HG03565 (cell line): ENCODE results near the gene TPRX2.
"Not testable (repeated sequence)": the region's sequence is repeated elsewhere in the genome, so short reads cannot be mapped to it uniquely, and the experiment has no call there.

ENCODE experiments used
- ATAC-seq: cut with Tn5 transposase; IDR thresholded peaks from one replicate; pipeline ENCODE4 v1.9.1; 2021; ENCODE audit warnings: mild to moderate bottlenecking, moderate library complexity; ENCODE audit not compliant: unreplicated experiment

TPRX2 gene, protein sequence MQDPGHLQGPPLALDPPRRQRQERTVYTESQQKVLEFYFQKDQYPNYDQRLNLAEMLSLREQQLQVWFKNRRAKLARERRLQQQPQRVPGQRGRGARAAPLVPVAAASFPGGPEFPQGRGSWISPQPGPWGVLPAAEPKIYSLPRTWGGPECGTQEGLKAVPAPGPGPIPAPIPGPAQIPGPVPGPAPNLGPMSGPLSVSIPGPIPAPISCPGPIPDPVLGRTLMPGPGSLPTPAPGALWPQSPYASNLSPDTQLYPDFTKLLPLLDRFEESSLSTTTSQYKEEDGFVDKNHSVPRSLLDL

DNA sequence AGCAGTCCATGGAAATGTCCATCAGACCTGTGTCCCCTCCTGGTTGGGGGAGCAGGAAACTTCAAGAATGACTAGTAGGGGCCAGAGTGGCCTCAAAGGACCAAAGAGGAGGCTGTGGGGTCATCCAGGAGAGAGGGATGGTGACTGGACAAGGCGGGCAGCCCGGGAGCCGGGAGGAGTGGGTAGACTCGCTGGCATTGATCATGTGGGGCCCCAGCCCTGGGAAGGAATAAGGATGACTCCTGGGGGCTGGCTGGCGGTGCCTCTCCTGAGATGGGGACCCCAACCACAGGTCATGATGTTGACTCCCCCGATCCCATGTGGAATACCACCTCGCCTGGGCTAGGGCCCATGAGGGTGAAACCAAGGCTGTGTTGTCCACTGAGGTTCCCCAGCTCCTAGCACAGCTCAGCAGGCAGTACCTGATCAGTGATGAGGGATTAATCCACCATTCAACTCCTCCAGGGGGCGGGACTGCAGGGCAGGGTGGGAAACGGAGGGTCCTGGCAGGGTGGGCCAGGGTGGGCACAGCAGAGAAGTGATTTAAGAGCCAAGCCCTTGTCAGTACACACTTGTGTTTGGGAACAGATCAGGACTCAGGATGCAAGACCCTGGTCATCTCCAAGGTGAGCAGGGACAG, at the start of gene TPRX2:
Gene TPRX2, plus strand, starts transcription at position 590 of the 640 bp plus-strand sequence. Its CDS starts 12 bp downstream, at position 602.
- ATAC-seq: not testable (repeated sequence)

GRCh38 chr19:47813304-47813994, 45.6 kb upstream of the TPRX2 start:
- no peak for ATAC-seq

GRCh38 chr19:47813995-47814328, 45.1 kb upstream of the TPRX2 start:
- no peak for ATAC-seq

- not testable (repeated sequence) for ATAC-seq
Measured at GRCh38 chr19:47816270-47816669, 42.8 kb upstream of the TPRX2 start.

GRCh38 chr19:47818221-47818620, 40.8 kb upstream of the TPRX2 start:
- not testable (repeated sequence) for ATAC-seq

GRCh38 chr19:47819858-47820257, 39.2 kb upstream of the TPRX2 start:
- no peak for ATAC-seq

DNA sequence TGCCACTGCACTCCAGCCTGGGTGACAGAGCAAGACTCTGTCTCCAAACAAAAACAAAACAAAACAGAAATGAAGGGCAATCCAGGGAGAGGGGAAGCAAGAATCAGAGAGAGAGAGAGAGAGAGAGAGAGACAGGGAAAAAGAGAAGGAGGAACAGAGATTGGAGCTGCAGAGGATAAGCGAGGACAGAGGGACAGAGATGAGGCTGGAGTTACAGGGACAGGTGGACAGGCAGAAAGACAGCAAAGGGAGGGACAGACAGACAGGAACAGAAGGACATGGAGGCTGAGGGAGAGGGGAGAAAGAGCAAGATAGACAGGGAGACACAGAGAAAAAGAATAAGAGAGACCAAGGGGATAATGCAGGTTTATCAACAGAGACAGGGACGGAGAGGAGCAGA, 38.6 kb upstream of the TPRX2 start:
- no peak for ATAC-seq

DNA sequence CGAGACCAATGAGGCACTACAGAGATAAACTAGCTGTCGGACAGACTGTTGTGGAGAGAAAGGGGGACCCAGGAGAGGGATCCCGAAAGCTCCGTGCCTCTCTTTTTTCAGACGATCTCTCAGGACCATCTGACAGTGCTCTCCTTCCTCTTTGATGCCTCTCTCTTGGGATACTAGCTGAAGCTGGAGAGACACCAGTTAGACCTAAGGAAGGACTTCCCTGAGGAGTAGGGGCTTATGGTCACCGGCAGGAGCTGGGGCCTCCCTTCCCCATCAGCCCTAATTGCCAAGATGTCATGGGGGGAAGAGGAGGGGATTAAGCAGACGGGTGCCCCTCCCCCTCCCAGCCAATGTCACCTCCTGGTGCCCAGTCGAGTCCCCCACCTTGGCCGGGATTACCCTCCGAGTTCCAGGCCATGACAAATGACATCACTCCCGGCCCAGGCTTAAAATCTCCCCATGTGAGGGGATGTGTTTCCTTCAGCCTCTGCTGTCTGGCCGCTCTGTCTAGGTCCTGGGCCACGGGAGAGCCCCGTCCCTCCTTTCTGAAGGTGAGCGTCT, 37.5 kb upstream of the TPRX2 start, which contains the start of gene CRX:
Gene CRX, plus strand, starts transcription at position 478 of the 561 bp plus-strand sequence. CDS start 12,507 bp downstream, outside the sequence.
- no peak for ATAC-seq

DNA sequence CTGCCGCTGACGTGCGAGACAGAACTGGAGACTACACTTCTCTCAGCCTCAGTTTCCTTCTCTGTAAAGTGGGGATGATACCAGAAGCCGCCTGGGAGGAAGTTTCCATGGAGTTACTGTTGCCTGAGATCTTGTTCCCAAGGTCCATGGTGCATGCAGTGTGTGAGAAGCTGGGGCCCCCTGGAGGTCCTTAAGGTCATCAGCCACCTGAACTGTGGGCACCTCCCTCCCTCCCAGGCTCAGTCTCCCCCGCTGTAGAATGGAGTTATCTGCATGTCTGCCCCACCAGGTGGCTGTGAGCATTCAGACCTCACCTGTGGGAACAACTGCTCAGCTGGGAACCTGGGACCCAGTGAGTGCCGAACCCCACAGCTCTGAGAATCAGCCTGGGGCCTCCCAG, 34.6 kb upstream of the TPRX2 start:
- no peak for ATAC-seq

- no peak for ATAC-seq
Measured at GRCh38 chr19:47826800-47827199, 32.2 kb upstream of the TPRX2 start.

GRCh38 chr19:47832723-47833122, 26.3 kb upstream of the TPRX2 start:
- no peak for ATAC-seq

- no peak for ATAC-seq
Measured at GRCh38 chr19:47836038-47836437, 23.0 kb upstream of the TPRX2 start.

- ATAC-seq: no peak
Measured at GRCh38 chr19:47839411-47839810, 19.6 kb upstream of the TPRX2 start.

- ATAC-seq: no peak
Measured at GRCh38 chr19:47839913-47840312, 19.1 kb upstream of the TPRX2 start.

- ATAC-seq: no peak
Measured at GRCh38 chr19:47842941-47843340, 16.1 kb upstream of the TPRX2 start.

DNA sequence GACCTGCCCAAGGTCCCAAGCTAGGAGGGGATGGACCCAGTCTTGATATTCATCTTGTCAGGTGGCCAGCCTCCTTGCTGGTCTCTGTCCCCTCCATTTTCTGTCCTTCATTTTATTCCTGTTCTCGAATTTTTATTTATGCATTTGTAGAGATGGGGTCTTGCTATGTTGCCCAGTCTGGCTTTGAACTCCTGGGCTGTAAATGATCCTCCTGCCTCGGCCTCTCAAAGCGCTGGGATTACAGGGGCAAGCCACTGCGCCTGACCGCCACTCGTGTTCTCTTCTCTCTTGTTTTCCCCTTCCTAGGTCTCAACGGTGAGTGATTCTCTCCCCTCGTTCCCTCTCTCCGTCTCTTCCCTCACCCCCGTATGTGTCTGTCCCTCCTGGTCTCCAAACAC, 10.6 kb upstream of the TPRX2 start:
- ATAC-seq: no peak

DNA sequence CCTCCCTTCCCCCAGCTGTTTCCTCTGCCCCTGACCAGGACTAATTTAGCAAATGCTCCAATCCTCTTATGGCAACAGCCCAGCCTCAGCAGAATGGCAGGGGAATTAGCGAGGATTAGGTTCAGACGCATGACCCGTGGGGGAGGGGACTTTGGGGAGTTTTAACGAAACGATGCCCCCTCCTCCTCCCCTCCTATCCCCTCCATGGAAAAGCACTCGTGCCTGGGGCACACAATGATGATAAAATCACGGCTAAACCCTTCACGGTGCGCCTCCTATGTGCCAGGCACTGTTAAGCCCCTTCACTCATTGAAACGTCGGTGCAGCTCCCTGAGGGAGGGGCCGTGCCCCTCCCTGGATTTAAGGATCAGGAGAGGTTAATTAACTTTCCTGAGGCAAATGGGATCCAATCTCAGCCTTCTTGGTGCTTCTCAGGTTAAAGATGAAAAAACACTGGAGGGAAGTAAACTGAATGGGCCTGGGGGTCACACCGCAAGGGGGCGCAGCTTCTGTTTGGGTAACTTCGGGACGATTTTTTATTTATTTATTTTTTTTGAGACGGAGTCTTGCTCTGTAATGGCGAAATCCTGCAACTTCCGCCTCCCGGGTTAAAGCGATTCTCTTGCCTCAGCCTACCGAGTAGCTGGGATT, 10.1 kb upstream of the TPRX2 start:
- ATAC-seq: no peak

GRCh38 chr19:47853003-47853402, 6.0 kb upstream of the TPRX2 start:
- no peak for ATAC-seq

GRCh38 chr19:47854459-47854858, 4.6 kb upstream of the TPRX2 start:
- no peak for ATAC-seq

DNA sequence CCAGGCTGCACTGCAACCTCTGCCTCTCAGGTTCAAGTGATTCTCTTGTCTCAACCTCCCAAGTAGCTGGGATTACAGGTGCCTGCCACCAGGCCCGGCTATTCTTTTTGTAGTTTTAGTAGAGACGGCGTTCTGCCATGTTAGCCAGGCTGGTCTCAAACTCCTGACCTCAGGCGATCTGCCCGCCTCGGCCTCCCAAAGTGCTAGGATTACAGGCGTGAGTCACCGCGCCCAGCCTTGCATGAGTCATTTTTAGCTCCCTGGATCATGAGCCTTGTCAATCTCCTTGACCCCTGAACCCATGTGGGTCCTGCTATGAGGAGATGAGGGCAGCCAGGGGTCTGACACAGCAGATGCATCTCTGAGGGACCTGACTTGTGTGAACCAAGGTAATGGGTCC, 804 bp upstream of the TPRX2 start:
- not testable (repeated sequence) for ATAC-seq

GRCh38 chr19:47859838-47860237, 803 bp downstream of the TPRX2 start:
- not testable (repeated sequence) for ATAC-seq
